Tibial nerve (tissue), 3 donors: ENCODE data around the gene TRUB1.

ENCODE experiments used
- CTCF ChIP-seq, 5 experiments: fragments of 200-600 bp in 3 of 5; fragments of 450-650 bp in 2 of 5; sonication (generic) in 3 of 5; IDR thresholded peaks; one replicate each; pipeline ENCODE4 v1.5.1; 2016 to 2019; ENCODE audit warnings: antibody characterized with exemption in 5 of 5, mild to moderate bottlenecking in 3 of 5, moderate library complexity in 2 of 5
- POLR2A ChIP-seq, 2 donors: fragments of 450-650 bp; IDR thresholded peaks; one replicate each; pipeline ENCODE4 v1.6.1; 2017; ENCODE audit warnings: antibody characterized with exemption in 2 of 2, mild to moderate bottlenecking in 2 of 2, moderate library complexity in 2 of 2

- TF ChIP-seq POLR2A (IDR thresholded peaks at IDR 0.05) (no peak), CTCF (IDR thresholded peaks at IDR 0.05) (no peak)
These were observed 12.1 kb upstream of the TRUB1 start for GRCh38 chr10:114925587-114926586.
